Testis (tissue), 2 donors: ENCODE data around the gene FAM227A.
"Not testable (repeated sequence)": the region's sequence is repeated elsewhere in the genome, so short reads cannot be mapped to it uniquely, and the experiment has no call there.

Source experiments
- POLR2A ChIP-seq: fragments of 450-650 bp; IDR thresholded peaks from one replicate; pipeline ENCODE4 v1.6.1; 2017; ENCODE audit warnings: antibody characterized with exemption, mild to moderate bottlenecking, moderate library complexity
- TF ChIP-seq, protein P1 (sequence below), 3 experiments: fragments of 450-650 bp in 2 of 3; fragments of 200-600 bp in 1 of 3; sonication (generic) in 1 of 3; IDR thresholded peaks; one replicate each; pipeline ENCODE4 v1.5.1; 2016 to 2019; ENCODE audit warnings: antibody characterized with exemption in 3 of 3, mild to moderate bottlenecking in 2 of 3, moderate library complexity in 1 of 3

DNA sequence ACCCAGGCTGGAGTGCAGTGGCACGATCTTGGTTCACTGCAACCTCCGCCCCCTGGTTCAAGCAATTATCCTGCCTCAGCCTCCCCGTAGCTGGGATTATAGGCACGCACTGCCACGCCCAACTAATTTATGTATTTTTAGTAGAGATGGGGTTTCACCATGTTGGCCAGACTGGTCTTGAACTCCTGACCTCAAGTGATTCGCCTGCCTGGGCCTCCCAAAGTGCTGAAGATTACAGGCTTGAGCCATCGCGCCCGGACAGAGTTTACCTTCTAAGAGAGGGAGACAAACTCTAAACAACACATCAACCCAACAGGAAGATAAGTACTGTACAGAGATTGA lies 41.2 kb downstream of the FAM227A start:
- TF ChIP-seq POLR2A, result not testable (repeated sequence)
- TF ChIP-seq, protein P1, sequence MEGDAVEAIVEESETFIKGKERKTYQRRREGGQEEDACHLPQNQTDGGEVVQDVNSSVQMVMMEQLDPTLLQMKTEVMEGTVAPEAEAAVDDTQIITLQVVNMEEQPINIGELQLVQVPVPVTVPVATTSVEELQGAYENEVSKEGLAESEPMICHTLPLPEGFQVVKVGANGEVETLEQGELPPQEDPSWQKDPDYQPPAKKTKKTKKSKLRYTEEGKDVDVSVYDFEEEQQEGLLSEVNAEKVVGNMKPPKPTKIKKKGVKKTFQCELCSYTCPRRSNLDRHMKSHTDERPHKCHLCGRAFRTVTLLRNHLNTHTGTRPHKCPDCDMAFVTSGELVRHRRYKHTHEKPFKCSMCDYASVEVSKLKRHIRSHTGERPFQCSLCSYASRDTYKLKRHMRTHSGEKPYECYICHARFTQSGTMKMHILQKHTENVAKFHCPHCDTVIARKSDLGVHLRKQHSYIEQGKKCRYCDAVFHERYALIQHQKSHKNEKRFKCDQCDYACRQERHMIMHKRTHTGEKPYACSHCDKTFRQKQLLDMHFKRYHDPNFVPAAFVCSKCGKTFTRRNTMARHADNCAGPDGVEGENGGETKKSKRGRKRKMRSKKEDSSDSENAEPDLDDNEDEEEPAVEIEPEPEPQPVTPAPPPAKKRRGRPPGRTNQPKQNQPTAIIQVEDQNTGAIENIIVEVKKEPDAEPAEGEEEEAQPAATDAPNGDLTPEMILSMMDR (IDR thresholded peaks at IDR 0.05), result not testable (repeated sequence)
